HG03432 (cell line): Measurements from ENCODE around the gene CDR2L.
"Not testable (repeated sequence)": the region's sequence is repeated elsewhere in the genome, so short reads cannot be mapped to it uniquely, and the experiment has no call there.

Source experiments
- ATAC-seq: cut with Tn5 transposase; IDR thresholded peaks from one replicate; pipeline ENCODE4 v1.9.1; 2021; ENCODE audit warnings: mild to moderate bottlenecking, moderate library complexity; ENCODE audit not compliant: unreplicated experiment

CDR2L gene

DNA sequence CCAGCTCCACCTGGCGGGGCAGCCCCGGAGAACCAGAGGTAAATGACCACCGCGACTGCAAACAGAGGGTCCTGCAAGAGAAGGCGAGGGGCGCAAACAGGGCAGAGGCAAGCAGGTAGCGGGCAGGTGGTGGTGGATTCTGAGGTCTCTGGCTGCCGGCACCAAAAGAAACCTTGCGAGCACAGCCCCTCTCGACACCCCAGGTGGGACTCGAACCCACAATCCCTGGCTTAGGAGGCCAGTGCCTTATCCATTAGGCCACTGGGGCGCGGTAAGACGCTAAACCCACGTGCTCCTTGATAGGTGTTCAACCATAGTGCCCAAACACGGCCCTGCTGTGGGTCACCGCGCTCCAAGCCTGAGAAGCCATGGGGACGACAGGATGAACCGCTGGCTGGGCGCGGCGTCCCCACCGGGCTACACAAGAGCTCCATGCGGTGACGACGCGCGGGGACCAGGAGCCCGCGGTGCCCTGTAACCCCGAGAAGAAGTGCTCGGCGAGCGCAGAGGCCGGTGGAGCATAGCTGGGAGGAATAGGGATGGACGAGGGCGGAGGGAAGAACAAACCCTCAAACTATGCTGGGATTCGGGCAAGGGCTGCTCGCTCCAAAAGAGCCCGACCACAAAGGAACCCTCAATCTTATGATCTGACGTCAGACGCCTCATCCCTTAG, 46.9 kb downstream of the CDR2L start:
- peak; percentile 67 for ATAC-seq

DNA sequence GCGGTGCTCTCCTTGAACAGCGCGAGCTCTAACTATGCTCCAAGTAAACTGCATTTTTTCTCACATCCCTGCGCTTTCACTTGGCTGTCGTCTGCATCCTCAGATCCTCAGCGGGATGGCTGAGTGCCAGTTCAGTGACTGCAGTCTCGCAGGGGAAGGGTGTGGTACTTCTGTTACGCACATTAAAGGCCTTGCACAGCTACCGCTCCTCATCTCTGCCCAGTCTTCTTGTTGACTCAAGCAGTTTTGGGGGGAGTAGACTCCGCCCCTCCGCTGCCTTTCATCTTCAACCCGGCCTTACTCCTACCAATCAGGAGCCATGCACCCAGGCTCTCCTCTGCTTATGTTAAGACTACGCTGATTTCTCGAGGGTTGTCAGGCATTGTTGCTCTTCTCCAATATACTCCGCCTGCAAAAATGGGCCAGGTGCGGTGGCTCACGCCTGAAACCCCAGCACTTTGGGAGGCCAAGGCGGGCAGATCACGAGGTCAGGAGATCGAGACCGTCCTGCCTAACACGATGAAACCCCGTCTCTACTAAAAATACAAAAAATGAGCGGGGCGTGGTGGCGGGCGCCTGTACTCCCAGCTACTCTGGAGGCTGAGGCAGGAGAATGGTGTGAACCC, 49.3 kb downstream of the CDR2L start:
- ATAC-seq, result no peak

DNA sequence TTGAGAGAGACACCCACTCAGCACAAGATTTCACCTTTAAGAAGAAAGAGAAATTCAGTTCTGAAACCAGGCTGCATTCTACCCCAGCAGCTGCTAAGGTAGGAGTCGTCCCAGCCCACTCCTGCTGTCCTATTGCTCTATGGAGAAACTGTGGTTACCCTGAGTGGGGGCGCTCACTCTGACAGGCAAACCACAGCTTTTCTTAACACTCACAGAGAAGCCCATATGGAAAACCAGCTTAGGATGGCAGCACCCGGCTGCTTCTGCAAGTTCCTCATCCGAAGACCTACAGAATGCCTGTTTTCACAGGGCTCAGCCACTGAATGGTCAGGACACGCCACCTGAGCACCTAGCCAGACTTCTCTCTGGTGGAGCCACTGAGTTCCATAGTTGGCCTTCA, 51.8 kb downstream of the CDR2L start:
- no peak for ATAC-seq

DNA sequence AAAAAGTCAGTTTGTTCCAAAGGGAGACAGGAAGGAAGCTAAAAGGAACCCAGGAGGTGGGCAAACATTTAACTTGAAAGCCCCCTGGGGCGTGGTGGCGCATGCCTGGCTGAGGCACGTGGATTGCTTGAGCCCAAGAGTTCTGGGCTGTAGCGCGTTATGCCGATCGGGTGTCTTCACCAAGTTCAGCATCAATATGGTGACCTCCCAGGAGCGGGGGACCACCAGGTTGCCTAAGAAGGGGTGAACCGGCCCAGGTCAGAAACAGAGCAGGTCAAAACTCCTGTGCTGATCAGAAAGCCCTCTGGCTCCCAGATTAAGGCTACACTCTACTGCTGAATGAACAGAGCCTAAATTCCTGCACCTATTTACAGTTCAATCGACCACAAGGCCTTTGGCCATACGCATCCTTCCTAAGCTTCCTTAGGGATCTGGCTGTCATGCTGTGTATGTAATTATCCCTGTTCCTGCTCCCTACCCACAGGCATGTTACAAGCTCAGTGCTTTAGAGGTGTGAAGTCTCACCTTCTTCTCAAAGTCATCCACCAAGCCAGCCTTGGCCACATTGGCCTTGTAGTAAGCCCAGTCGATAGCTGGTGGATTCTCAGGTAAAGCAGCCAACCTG, 54.3 kb downstream of the CDR2L start:
- ATAC-seq, result no peak

DNA sequence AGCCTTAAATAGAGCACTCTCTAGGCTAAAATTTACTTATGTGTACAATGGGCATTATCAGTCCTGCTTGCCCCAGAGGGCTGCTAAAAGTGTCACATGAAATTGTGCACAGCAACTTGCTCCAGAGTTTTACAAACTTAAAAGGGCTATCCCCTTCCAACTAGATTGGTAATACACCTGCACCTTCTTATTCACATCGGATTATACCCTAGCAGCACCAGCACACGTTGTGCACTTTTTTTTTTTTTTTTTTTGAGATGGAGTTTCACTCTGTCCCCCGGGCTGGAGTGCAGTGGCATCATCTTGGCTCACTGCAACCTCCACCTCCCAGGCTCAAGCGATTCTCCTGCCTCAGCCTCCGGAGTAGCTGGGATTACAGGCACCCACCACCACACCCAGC, 56.4 kb downstream of the CDR2L start:
- not testable (repeated sequence) for ATAC-seq

DNA sequence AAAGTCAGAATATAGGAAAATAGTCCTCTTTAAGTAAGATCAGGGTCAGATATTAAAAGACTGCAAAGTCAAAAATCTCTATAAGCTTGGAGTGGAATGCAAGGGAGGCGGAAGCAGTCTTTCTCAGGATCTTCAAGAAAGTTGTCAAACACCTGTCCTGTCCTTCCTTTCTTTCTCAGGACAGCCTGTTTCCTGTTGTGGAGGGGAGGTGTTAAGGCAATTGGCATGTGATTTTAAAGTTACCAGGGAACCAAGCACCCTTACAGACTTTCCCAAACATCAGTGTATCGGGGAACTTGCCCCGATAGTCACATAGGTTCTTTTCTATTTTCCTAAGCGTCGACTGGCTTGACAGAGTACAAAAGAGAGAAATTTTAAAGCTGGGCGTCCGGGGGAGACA, 57.3 kb downstream of the CDR2L start:
- ATAC-seq, result no peak

DNA sequence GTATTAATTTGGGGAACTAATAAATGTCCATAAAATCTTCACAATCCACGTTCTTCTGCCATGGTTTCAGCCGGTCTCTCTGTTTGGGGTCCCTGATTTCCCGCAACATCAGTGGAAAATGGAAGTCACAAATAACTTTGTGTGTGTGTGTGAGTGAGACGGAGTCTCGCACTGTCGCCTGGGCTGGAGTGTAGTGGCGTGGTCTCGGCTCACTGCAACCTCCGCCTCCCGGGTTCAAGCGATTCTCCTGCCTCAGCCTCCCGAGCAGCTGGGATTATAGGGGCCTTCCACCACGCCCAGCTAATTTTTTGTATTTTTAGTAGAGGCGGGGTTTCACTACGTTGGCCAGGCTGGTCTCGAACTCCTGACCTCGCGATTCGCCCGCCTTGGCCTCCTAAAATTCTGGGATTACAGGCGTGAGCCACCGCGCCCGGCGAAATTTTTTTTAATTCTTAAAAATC, 58.5 kb downstream of the CDR2L start:
- not testable (repeated sequence) for ATAC-seq

DNA sequence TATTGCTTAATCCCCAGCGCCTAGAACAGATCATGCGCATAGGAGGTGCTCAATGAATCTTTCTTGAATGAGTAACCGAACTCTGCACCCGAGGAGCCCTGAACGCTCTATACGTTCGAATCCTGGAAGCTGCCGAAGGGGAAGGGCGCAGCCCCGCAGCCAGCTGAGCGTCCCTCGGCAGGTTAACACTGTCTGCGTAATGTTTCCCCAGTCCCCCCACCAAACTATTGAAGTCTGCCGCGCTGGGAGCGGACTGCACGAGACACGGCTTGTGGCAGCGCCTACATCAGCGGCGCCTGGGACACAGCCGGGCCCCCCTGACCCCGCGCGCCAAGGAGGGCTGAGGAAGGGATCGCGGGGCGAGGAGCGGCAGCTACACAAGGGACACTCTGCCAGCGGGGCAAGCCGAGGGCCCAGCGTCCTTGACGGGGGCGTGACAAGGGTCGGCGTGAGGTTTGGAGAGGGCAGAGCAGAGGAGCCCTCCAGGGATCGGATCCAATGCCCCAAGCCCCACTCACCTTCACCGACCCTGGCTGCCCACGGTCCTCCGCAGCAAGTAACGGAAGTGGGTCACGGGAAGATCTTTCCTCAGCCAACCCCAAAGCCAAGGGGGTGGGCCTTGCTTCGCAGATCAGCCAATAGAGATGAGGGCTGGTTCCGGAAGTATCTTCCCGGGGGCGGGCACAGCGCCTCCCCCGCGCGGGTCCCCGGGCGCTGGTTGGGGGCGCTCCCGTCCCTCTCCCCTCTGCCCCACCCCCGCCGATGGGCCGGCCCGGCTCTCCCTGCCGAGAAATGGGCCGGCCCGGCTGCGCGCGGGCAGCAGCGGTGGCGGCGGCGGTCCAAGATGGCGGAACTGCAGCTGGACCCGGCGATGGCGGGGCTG, 59.2 kb downstream of the CDR2L start, which contains the start of the genes ATP5PD and KCTD2:
TSS of gene ATP5PD (minus strand) at position 563 of the 883 bp plus-strand sequence. CDS start 4,319 bp downstream, outside the sequence.
TSS of gene KCTD2 (plus strand) at position 819 of the 883 bp plus-strand sequence. CDS start at position 845, 26 bp downstream.
- peak; percentile 93 for ATAC-seq

DNA sequence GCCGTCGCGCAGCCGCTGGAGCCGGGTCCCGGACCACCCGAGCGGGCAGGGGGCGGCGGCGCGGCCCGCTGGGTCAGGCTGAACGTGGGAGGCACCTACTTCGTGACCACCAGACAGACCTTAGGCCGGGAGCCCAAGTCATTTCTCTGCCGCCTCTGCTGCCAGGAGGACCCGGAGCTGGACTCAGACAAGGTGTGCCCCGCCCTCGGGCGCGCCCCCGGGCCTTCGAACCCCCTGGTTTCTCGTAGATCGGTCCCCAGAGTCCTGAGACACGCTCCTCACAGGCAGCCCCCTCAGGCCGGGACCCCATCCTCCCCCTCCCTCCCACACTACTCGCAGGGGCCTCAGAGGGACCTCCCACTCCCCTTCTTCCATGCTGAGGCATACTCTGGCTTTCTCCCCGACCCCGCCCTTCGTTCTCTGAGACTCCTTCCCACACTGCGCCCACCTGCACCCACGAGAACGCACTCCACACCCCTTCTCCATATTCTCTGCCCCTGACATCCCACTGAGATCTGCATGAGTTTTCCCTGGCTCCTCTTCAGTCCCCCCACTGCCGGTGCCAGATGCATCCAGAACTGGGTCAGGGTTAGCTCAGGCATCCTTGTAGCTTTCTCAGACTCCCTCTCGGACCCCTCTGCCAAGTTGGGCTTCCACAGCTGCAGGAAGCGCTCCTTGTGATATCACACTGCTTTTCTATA, 60.1 kb downstream of the CDR2L start:
- ATAC-seq, result peak; percentile 6

DNA sequence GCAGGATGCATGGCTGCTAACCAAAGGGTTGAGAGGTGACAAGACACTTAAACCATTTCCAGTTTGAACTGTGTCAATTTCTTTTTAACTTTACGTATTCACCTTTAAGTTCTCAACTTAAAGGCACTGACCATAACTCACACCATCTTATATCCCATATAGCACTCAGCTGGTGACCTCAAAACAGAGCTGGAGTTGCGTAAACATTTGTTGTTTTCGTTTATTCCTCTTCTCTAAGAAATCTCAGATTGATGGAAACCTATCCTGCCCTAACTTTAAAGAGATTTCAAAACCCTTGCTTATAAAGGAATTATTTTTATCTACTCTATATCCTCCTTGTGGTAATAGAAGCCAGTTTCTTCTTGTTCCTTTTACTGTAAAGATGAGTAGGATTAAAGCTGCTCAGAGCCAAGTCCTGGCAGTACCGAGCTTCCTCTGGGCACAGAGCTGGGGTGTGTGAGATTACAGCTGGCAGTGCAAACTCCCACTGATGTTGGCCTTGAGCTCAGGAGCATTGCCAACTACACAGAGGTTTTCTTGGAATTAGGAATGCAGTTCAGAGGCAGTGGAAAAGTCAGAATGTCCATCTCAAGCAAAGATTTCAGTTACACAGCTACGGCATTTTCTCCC, 60.9 kb downstream of the CDR2L start:
- no peak for ATAC-seq

DNA sequence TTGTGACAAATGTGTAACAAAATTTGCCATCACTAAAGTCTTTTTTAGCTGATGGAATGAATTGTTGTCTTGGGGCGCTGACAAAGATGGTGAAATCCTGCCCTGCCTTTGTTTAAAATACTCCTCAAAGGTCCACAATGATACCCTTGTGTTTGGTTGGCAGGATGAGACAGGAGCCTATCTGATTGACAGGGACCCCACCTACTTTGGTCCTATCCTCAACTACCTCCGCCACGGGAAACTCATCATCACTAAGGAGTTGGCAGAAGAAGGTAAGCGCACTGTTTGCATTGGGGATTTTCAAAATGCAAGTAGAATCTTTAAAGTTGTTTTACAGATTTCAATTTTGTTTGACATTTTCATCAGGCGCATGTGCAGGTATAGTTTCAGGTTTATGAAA, 61.6 kb downstream of the CDR2L start:
- ATAC-seq, result no peak

DNA sequence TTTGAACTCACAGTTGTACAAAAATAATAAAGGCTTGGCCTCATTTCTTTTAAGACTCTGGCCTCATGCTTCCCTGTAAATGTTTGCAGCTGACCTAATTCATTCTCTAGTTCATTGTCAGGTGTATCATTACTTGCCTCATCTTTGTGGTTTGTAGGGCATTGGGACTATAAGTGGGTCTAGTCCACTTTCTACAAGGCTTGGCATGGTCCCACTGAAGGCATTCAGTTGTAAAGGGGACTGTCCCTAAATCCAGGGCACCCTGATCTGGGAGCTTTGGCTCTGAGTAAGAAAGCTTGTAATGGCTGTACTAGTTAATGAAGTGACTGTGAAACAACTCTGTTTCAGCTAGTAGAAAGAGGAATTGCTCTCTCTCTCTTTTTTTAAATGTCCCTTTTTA, 62.3 kb downstream of the CDR2L start:
- no peak for ATAC-seq

DNA sequence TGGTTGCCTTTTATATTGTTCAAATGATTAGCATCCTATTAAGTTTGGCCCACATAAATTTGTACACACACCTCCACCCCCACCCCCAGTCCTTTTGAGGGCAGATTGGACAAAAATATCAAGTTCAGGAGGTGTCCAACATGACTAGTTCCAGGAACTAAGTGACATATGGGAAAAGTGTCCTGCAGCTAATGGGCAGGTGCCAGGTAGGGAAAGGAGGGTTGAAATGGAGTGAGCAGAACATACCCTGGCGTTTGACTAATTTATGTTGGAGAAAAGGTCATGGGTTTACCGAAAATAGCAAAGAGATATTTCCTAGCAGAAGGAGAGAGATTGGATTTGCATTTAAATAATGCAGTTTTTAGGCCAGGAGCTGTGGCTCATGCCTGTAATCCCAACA, 64.5 kb downstream of the CDR2L start:
- no peak for ATAC-seq
